ENCODE results near the gene RBMXL2.

DNA sequence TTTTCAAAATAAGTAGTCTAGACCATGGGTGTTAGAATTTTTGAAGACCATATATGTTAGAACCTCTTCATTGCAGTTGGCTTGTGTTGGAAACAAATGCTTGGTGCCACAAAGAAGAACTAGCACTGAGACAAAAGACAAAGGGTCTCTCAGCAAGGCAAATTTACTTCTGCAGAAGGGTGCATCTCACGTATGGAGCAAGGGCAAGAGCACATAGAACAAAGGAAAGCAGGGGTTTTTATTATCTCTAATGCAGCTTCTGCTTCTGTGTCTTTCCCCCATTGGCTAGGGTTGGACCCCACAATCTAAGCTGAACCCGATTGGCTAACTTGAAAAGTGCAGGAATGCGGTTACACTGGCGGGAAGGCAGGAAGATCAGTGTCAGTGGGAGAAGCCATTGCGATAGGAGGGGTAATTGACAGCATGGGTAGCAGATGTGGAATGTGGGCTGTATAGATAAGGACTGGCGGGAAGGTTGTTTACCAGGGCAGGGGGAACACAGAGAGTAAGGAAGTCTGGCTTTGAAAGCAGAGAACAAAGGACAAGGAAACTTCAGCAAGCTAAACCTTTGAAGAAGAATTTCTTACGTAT, 9.2 kb upstream of the RBMXL2 start:
- TF ChIP-seq POLR2A (IDR thresholded peaks at IDR 0.05) (no peak), EP300 (IDR thresholded peaks at IDR 0.05) (no peak), POLR2AphosphoS5 (IDR thresholded peaks at IDR 0.05) (no peak)
- TF ChIP-seq, protein P1, sequence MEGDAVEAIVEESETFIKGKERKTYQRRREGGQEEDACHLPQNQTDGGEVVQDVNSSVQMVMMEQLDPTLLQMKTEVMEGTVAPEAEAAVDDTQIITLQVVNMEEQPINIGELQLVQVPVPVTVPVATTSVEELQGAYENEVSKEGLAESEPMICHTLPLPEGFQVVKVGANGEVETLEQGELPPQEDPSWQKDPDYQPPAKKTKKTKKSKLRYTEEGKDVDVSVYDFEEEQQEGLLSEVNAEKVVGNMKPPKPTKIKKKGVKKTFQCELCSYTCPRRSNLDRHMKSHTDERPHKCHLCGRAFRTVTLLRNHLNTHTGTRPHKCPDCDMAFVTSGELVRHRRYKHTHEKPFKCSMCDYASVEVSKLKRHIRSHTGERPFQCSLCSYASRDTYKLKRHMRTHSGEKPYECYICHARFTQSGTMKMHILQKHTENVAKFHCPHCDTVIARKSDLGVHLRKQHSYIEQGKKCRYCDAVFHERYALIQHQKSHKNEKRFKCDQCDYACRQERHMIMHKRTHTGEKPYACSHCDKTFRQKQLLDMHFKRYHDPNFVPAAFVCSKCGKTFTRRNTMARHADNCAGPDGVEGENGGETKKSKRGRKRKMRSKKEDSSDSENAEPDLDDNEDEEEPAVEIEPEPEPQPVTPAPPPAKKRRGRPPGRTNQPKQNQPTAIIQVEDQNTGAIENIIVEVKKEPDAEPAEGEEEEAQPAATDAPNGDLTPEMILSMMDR (IDR thresholded peaks at IDR 0.05): no peak

Data from sigmoid colon (tissue), 4 donors.